ENCODE measurements around the gene SPRR3.
"Not testable (repeated sequence)": the region's sequence is repeated elsewhere in the genome, so short reads cannot be mapped to it uniquely, and the experiment has no call there.

Gene SPRR3

DNA sequence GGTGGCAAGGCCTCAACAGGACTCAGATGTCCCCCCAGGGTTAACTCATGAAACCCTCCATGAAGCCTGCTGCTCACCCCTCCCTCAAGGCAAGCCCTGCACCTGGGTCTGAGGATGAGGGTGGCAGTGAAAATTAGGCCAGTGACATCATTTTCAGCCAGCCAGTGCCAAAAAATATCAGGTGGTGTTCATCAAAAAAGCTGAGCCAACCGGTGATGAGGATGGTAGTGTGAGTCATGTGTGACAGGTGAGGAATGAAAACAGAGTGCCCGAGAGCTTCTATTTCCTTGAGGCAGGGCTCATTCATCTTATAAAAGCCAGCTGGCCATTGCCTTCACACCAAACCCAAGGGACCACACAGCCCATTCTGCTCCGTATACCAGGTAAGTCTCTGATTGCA is 17.8 kb upstream of the SPRR3 start, which contains the start of gene SPRR1A:
Gene SPRR1A, plus strand, starts transcription at position 339 of the 400 bp plus-strand sequence. CDS start 1,150 bp downstream, outside the sequence.
- DNase-seq (ENCODE audit: low read depth): no peak

GRCh38 chr1:152986578-152986977 is 15.0 kb upstream of the SPRR3 start:
- DNase-seq (ENCODE audit: low read depth): no peak

DNA sequence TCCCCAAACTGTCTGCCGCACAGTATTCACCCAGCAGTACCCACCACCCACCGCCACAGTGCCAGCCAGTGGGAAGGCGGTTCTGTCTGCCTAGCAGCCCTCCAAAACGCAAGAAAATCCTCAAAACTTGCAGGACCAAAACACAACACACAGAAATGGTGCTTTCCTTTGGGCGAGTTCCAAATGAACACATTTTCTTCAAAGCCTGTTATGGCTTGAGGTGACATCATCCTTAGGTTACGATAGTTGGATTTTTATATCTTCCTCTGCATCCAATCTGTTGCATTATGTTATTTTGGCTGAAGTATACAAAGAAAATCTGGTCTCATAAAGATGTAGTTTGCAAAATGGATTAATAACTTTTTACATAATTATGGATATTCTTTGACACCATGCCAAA is 8.4 kb upstream of the SPRR3 start:
- DNase-seq (ENCODE audit: low read depth): no peak

DNA sequence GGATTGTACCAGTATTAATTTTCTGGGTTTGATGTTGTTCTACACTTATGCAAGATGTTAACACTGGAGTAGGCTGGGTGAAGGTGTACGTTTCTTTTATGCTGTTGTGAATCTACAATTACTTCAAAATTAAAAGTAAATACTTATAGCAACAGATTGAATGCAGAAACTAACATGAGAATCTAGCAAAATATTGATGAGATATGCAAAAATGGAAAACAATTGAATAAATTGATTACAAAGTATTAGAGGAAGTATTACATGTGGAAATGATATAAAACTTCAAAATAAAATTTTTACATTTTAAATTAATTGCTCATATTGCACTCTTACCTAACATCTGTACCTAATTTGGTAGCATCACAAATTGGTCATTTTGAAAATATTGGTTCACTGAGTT is 5.7 kb upstream of the SPRR3 start:
- no peak for DNase-seq (ENCODE audit: low read depth)

- no peak for DNase-seq (ENCODE audit: low read depth)
Observed at GRCh38 chr1:152996633-152997400, 4.7 kb upstream of the SPRR3 start.

DNA sequence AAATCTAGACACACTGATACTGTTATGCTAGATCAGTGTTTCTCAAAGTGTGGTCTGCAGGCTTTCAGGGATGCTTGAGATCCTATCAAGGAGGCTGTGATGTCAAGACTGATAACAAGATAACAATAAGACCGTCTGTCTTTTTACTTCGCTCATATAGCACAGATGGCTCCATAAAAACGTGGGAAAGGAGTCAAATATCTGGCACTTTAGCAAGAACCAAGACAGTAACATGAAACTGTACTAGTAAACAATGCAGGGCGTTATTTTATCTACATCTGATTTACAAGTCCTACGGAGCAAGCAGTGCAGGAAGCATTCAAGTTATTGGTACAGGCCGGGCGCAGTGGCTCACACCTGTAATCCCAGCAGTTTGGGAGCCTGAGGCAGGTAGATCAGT is 3.6 kb upstream of the SPRR3 start:
- no peak for DNase-seq (ENCODE audit: low read depth)

- DNase-seq (ENCODE audit: low read depth): no peak
Observed at GRCh38 chr1:152998476-152998875, 3.1 kb upstream of the SPRR3 start.

DNA sequence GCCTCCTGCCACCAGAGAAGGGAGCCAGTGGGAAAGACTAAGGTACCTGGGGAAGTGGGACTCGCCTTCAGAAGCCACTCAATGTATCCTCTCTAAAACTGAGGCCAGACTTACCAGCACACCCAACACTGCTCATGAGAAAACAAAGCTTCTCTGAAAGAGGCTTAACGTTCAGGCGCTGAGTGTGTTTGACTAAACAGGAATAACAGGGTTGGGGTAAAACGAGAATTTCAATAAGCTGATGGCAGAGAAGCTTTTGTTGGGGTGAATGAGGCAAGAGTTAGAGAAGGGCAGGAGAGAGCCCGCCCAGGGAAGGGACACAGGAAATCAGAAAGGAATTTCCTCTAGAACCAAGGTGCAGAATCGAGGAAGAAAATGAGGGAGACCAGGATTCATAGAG is 1.7 kb upstream of the SPRR3 start:
- no peak for DNase-seq (ENCODE audit: low read depth)

DNA sequence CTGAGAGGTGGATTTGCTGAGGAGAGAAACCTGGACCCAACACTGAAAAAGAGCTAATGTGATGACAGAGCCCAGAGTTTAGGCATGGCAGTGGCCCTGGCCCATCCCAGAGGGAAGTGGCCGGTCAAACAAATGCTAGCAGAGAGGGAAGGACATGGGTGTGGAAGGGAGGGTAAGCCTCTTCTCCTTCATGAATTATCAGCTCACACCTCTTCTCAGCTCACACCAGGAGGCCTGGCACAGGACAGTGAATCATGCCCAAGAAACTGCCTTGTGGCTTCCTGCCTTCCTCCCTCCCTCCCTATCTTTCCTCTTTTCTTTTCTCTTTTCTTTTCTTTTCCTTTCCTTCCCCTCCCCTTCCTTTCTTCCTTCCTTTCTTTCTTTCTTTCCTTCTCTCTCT is 1.3 kb upstream of the SPRR3 start:
- no peak for DNase-seq (ENCODE audit: low read depth)

- not testable (repeated sequence) for DNase-seq (ENCODE audit: low read depth)
Observed at GRCh38 chr1:153011235-153011758, 9.7 kb downstream of the SPRR3 start.

DNA sequence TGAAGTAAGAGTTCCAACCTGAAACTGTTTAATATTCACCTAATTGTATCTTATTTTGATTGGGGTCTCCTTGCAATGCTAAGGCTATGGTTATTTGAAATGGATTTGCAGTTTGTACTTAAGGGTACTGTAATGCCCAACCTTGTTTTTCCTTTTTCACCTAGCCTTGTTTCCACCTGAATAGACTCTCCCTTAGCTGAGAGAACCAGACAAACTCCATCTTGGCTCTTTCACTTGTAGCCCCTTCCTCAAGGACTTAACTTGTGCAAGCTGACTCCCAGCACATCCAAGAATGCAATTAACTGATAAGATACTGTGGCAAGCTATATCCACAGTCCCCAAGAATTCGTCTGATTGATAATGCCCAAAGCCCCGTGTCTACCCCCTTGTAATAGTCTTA is 20.3 kb downstream of the SPRR3 start:
- DNase-seq (ENCODE audit: low read depth): not testable (repeated sequence)

DNA sequence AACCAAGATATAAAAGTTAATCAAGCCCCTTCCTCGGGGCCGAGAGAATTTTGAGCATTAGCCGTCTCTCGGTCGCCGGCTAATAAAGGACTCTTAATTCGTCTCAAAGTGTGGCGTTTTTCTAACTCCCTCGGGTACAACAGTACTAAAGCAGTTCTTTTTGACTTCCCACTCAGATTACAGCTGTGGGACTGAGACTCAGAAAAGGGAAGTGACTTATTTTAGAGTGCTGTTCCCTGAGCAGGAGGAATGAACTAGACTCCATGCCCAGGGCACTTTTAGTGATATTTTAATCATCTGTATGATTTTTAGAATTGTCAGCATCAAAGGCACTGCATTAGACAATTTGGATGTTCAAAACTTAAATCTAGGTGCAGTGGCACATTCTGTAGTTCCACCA is 20.8 kb downstream of the SPRR3 start:
- DNase-seq (ENCODE audit: low read depth): not testable (repeated sequence)

GRCh38 chr1:153023109-153023508 is 21.6 kb downstream of the SPRR3 start:
- DNase-seq (ENCODE audit: low read depth): no peak

DNA sequence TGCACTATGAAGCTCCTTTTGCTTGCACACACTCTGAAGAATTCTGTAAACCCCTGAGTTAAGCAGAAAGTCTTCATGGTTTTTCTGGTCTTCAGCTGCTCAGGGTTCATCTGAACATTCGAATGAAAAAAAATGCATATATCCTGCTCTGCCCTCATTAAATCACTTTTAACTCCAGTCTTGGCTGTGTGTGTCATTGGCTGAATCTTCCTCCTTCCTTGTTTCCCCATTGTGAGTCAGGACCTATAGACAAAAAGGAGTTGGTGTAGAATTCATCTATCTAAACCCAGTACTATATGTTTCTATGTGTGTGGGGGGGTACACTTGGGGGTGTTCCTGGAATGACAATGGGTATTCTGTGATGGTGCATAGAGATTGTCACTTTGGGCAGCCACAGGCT is 22.9 kb downstream of the SPRR3 start:
- no peak for DNase-seq (ENCODE audit: low read depth)

DNA sequence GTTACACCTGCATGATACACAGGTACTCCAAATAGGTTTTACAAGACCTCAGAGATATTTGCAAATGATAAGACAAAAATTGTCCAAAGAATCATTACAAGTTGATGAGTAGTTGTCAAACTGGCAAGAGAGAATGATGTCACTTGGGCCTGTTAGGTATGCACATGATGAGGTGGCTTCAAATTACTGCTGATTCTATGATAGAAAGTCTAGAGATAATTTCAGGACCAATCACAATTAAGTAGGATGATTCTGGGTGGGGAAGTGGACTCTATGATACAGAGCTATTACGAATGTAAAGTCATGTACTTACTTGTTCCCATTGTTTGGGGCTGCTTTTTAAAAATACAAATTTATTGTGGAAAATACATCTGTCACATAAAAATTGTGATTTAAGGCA is 24.2 kb downstream of the SPRR3 start:
- DNase-seq (ENCODE audit: low read depth): no peak

GRCh38 chr1:153028766-153029165 is 27.2 kb downstream of the SPRR3 start:
- DNase-seq (ENCODE audit: low read depth): no peak

DNA sequence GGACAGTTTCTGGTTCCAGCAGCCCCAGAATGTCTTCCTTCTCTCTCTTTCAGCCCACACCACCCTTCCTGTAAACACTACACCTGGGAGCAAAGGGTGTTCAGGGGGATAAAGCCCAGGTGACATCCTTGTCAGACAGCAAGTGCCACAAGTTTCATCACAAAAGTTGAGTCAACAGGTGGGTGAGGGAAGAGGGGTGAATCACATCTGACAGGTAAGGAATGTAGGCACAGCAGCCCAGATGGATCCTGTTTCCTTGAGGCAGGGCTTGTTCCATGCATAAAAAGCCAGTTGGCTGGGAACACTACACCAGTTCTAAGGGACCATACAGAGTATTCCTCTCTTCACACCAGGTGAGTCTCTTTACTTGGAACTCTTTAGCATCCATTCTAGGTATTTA is 29.3 kb downstream of the SPRR3 start, which contains the start of gene SPRR1B:
Gene SPRR1B, plus strand, starts transcription at position 309 of the 400 bp plus-strand sequence. CDS start 1,143 bp downstream, outside the sequence.
- no peak for DNase-seq (ENCODE audit: low read depth)

DNA sequence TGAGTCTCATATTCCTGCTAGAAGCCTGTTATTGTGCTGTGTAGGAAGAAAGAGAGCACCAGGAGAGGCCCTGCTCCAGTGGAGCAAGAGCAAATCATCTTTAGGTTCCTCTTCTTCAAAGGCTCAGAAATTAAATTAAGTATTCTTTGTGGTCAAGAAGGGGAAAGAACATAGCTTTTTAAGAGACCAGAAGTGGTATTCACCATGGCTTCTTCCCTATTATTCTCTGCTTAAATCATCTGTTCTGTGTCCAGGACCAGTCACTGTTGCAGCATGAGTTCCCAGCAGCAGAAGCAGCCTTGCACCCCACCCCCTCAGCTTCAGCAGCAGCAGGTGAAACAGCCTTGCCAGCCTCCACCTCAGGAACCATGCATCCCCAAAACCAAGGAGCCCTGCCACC is 30.5 kb downstream of the SPRR3 start:
- DNase-seq (ENCODE audit: low read depth): no peak

GRCh38 chr1:153032677-153033308 is 31.2 kb downstream of the SPRR3 start:
- no peak for DNase-seq (ENCODE audit: low read depth)

DNA sequence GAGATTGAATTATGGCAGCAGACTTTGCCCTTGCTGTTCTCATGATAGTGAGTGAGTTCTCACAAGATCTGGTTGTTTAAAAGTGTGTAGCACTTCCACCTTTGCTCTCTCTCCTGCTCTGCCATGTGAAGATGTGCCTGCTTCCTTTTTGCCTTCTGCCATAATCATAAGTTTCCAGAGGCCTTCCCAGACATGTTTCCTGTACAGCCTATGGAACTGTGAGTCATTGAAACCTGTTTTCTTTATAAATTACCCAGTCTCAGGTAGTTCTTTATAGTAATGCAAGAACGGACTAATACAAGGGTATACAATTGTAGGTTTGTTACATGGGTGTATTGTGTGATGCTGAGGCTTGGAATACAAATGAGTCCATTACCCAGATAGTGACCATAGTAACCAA is 33.7 kb downstream of the SPRR3 start:
- DNase-seq (ENCODE audit: low read depth): no peak

GRCh38 chr1:153040950-153041631 is 39.5 kb downstream of the SPRR3 start, which contains the start of gene SPRR2D:
Gene SPRR2D (minus strand): TSS chr1:153041120. CDS start chr1:153040346, 774 bp downstream.
- no peak for DNase-seq (ENCODE audit: low read depth)

DNA sequence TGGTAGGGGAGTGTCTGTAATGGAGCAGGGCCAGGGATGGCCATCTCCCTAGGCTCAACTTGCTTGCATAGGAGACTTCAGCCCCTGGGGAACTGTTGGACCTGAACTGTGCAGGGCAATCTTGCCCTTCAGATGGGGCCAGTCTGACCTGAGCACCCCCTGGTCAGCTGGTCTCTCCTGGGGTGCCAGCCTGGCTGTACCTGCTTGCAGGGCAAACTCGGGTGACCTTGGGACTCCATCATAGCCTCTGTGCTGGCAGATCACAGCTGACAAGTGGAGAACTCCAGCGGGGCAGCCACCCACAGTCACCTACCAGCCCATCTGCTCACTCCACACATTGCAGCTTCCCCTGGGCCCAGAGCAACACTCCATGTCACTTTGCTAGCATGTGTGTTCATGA is 47.7 kb downstream of the SPRR3 start:
- DNase-seq (ENCODE audit: low read depth): no peak

Data from stimulated activated CD8-positive, alpha-beta memory T cell treated with anti-CD3 and anti-CD28 coated beads, Interleukin-12 subunit alpha, Interleukin-12 subunit beta, amount 100 ng/mL, for 1 hour (primary cell).